Eye (tissue), 1 donor: ENCODE measurements around the gene SLC38A10.

Experiments used
- DNase-seq: peaks from one replicate; pipeline ENCODE4 v3.0.0-alpha.2; 2015

SLC38A10 gene

DNA sequence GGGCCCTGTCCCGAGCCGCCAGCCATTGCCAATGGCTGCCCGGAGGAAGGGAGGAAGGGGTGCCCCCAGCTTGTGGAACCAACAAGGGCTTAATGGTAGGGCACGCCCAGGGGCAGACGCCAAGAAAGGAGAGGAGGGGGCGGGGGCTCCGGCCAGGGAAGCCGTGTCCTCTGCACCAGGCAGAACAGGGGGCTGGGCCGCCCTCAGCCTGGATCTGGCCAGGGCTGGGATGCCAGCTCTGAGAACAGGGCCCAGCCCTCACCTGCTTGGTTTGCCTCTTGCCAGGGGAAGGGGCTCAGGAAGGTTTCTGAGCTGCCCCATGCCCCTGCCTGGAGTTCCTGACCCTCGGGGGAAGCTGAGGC, 35.8 kb upstream of the SLC38A10 start:
- DNase-seq = no peak

DNA sequence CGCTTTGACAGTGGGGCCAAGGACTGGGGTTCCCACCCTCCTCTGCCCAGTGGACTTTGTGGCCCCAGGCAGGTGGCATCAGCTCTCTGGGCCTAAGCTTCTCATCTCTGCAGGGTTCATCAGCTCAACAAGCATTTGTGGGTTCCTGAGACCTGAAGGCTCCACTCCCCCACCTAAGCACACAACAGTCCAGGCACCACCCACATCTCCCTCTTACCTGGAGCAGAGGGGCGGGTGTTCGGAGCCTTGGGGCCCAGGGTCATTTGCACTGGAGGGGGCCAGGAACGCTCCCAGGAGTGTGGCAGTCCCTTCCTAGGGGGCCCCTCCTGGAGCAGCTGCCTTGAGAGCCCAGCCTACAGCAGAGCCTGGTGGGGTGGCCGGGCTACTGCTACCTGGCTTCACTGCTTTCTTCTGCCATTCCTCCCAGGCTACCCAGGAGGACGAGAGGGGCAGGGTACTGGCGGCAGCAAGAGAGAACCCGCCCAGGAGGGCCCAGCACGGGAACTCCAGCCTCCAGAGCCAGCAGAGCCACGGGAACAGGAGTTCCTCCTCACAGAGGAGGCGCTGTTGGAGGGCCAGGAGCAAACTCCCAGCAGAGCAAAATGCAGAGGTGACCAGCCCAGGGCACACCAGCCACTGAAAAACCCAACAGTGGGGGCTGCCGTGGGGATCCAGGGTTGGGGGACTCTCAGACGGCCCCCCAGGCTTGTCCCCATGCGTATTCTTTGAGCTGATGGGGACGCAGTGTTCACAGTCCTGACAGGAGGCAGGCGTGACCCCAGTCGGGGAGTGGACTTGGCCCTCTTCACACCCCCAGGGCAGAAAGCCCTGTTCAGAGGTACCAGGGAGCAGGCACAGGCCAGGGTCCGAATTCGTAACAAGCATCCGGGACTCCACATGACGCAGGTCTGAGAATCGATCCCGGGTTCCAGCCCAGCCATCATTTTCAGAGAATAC, 35.1 kb upstream of the SLC38A10 start:
- peak; percentile 40 for DNase-seq

DNA sequence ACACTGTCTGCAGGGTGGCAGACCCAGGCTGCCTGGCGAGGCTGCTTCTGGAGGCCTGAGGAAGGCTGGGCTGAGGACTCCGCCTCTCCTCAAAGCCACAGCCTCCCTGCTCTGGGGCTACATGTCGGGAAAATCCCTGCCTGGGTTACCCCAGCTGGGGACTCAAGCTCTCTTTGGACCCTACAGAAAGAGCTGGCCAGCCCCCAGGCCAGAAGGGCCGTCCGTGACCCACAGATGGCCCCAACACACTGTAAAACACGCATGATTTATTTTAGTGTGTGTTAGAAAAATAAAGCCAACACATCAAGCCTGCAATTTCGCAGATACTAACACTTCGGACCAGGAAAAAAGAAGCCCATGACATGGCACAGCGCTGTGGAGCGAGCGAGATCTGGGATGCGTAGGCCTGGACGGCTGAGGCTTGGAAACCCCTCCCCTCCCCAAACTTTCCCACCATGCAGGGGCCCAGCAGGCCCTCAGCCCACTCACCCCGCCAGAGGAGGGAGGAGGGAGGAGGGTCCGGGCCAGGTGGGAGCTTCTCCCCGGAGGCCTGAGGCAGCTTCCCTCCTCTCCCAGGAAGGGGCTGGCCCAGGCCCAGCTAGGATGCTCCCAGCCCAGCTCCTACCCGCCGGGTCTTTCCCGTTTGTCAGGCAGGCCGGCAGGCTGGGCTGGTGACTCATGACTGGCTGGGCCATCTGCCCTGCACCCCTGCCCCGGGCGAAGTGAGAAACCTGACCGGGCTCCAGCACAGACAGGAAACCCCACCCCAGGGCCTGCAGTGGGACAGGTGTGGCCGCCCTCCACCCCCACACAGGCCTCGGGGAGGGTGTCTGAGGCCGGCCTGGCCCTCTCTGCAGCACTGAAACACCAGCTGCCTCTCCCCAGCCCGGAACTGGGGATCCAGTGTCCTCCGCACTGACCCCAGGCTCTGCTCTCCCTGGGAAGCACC, 34.1 kb upstream of the SLC38A10 start:
- DNase-seq = peak; percentile 71

GRCh38 chr17:81328489-81328888, 33.4 kb upstream of the SLC38A10 start:
- no peak for DNase-seq

- DNase-seq = no peak
Measured at GRCh38 chr17:81325714-81326358, 30.7 kb upstream of the SLC38A10 start.

DNA sequence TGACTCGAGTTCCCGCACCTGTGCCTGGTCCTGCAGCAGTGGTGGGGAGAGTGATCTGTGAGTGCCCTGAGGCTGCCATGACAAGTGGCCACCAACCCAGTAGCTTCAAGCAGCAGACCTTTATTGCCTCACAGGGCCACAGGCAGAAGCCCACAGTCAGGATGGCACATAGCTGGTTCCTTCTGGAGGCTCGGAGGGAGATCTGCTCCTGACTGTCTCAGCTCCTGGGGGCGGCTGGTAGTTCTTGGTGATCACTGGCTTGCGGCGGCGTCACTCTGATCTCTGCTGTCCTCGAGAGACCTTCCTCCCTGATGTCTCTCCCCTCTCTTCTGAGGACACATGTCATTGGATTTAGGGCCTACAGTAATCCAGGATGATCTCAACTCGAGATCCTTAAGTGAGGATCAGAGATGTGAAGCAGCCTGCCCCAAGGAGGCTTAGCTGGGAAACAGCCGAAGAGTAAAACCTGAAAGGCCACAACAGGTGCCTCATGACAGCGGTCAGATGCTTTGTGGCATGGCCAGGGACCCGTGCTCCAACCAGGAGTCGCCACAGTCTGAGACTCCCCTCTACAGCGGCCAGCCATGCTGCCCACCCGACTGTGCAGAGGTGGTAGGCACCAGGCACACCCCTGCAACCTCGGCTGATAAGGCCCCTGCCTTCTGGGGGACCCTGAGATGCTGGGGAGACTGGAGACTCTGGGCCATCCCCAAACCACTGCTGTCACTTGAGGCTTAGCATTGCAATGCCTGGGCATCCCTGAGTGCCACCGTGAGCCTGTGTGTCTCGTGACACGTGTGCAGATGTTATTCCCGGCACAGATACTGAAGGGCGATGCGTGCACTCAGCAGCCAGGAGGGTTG, 30.0 kb upstream of the SLC38A10 start:
- no peak for DNase-seq

GRCh38 chr17:81324177-81324850, 29.2 kb upstream of the SLC38A10 start:
- no peak for DNase-seq

DNA sequence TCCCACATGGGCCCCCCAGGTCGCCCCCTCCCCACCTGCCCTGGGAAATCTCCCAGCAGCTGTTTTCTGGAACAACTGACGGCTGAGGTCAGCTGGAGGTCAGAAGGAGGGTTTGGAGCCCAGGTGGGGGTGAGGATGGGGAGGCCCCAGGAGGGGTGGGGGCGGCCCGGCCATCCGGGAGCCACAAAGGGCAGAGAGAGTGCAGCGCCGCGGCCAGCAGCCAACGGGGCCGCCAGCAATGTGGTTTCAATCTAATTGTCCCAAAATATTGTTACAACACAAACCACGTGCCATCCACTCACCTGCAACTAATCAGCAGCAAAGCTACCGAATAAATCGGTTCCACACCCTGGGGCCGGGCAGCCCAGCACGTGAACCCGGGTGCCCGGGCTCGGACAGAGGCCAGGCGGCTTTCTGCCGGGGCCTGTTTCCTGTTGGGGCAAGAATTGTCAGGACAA, 28.3 kb upstream of the SLC38A10 start:
- peak; percentile 75 for DNase-seq

DNA sequence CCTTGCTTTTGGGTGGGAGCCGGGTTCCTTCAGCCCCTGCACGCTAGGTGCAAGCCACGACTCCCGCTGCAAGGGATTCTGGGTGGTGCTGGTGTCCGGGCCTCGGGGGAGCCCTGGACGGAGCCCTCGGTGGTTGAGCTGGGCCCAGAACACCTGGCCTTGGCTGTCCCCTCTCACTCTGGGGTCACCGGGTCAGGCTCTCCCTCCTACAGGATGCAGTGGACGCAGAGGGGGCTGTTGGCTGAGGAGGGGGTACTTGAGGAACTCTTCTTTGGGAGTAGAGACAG, 27.9 kb upstream of the SLC38A10 start:
- no peak for DNase-seq

- peak; percentile 46 for DNase-seq
Measured at GRCh38 chr17:81322271-81323082, 27.4 kb upstream of the SLC38A10 start.

DNA sequence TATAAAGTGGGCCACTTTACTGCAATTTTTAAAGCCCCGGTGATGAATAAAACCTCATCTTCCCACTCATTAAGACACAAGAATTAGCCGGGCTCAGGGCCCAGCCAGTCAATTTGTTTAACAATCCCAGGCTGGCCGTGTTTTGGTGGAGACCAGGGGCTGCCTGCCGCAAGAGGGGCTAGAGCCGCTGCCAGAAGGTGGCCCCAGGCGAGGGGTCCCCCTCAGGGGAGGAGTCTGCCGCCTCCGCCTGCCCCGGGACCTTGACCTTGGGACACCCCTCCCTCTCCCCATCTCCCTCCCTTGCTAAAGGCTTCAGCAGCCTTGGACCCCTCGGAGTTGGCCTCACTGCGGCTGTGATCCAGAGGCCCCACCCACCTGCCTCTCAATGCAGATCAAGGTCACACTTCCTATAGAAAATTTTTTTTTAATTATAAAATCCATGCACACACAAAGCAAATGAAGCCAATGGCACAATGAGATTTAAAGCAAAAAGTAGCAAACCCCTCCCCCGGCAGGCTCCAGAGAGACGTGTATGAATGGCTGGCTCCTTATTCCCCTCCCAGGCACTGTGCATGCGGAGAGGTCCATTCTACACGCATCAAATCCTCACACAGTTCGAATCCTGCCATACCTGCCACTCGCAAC, 23.0 kb upstream of the SLC38A10 start:
- peak; percentile 47 for DNase-seq

- DNase-seq = no peak
Measured at GRCh38 chr17:81317530-81317821, 22.4 kb upstream of the SLC38A10 start.

DNA sequence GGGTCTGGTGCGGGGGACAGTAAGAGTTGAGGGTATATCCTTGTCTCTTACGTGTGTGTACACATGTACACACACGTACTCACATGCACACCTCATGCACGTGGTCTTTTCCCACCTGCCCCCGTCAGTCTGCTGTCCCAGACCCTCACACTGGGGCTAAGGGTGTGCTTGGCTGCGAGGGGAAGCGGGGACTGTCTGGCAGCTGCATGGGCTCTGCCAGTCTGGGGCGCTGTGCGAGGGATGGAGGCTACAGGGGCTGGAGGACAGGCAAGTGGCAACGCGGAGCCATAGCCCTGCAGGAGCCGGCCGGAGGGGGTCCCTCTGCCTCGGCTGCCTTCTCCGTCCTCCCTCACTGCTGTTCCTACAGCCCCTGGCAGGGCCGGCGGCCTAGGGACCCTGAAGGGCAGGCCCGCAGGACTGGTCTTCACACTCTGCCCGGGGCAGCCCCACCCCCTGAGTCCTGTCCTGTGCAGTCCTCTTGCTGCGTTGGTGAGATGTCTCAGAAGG, 20.8 kb upstream of the SLC38A10 start:
- no peak for DNase-seq

DNA sequence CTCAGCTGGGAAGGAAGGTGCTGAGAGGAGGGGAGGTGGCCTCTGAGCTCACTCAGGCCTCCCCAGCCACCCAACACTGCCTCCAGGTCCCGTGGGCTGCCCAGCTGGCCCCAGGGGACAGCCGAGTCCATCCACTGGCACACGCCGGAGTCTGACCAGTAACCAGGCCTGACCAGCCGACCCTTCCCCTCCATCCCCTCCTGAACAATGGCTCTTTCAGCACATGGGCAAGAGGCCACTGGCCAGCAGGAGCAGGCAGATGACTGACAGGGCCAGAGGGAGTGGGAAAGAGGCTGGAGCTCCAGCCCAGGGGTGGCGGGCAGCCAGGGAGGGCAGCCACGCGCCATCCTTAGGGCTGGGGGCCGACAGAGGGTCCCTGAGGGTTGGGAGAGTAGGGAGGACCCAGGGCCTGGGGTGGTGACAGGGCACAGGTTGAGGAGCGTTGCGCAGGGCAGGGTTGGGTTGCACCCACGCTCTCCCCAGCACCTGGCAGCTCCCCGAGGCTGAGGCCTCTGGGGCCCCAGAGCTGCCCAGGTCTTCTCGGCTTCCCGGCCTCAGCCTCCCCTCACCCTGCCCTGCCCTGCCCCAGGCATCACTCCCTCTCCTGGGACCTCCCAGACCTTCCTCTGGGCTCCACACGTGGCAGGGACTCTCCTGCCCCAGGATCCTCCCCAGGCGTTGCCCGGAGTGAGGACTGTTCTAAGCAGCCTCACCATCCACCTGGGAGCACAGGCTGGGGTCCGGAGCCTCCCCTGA, 20.2 kb upstream of the SLC38A10 start:
- DNase-seq = no peak

- no peak for DNase-seq
Measured at GRCh38 chr17:81314398-81315081, 19.4 kb upstream of the SLC38A10 start.

GRCh38 chr17:81313776-81314397, 18.8 kb upstream of the SLC38A10 start:
- DNase-seq = no peak

GRCh38 chr17:81312624-81313325, 17.7 kb upstream of the SLC38A10 start:
- DNase-seq = no peak

DNA sequence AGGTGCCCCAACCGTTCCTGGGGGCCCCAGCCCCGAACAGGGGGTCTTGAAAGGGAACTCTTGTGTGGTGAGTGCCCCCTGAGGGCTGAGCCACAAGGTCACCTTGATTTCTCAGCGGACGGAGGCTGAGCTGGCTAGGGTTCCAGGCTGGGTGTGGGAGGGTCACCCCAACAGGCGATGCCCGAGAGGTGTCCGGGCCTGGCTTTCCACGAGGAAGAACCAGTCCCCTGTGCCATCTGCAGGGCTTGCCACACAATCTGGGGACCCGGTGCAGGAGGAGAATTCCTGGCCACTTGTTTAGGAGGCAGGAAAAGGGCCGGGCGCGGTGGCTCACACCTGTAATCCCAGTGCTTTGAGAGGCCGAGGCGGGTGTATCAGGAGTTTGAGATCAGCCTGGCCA, 16.8 kb upstream of the SLC38A10 start:
- no peak for DNase-seq
